Measurements from ENCODE around the gene KCND1.

DNA sequence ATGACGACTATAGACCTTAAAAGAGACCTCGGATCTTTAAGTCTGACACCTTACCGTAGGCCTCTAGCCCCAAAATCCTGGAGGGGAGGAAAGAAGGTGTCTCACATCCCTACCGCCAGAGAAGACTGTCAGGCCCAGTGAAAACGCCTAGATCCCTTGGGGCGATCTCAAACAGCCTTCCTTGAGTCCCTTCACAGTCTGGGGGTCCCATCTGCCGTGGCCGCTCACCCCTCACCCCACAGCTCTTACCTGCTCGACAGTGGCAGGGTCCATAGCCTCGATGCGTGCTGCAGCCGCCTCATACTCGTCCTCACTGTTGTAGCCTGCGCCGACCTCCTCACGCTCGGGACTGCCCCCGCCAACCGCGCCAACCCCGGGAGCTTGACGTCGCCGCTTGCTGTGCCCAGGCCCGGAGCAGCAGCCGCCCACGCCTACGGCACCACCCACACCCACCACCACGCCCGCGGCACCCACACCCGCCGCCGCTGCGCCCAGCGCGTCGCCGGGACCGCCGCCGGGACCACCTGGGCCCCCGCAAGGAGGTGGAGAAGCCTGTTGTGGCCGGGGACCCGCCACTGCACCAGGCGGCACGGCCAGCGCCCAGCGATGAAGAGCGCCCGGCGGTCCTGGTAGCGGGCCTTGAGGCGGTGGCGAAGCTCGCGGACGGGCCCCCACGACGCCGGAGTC is 14.8 kb downstream of the KCND1 start:
- TF ChIP-seq, protein P1, sequence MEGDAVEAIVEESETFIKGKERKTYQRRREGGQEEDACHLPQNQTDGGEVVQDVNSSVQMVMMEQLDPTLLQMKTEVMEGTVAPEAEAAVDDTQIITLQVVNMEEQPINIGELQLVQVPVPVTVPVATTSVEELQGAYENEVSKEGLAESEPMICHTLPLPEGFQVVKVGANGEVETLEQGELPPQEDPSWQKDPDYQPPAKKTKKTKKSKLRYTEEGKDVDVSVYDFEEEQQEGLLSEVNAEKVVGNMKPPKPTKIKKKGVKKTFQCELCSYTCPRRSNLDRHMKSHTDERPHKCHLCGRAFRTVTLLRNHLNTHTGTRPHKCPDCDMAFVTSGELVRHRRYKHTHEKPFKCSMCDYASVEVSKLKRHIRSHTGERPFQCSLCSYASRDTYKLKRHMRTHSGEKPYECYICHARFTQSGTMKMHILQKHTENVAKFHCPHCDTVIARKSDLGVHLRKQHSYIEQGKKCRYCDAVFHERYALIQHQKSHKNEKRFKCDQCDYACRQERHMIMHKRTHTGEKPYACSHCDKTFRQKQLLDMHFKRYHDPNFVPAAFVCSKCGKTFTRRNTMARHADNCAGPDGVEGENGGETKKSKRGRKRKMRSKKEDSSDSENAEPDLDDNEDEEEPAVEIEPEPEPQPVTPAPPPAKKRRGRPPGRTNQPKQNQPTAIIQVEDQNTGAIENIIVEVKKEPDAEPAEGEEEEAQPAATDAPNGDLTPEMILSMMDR (IDR thresholded peaks at IDR 0.05; ENCODE audit: insufficient read depth, low read depth, low read length): no peak
- TF ChIP-seq EZH2 (IDR thresholded peaks at IDR 0.05; ENCODE audit: insufficient read depth, low read length): no peak
